K562 (cell line): ENCODE measurements around the gene NRCAM.

ENCODE experiments used
- SMARCC2 ChIP-seq: fragments of 450-650 bp; IDR thresholded peaks from 2 replicates; pipeline ENCODE4 v1.6.1; 2017; ENCODE audit warnings: antibody characterized with exemption, moderate library complexity, mild to moderate bottlenecking, low read depth
- ZNF586 ChIP-seq: fragments of 450-650 bp; formaldehyde crosslinking; conservative IDR thresholded peaks from 2 replicates; pipeline ENCODE4 v1.4.0; 2020; ENCODE audit warnings: mild to moderate bottlenecking, moderate library complexity
- TF ChIP-seq, protein P1 (sequence below), 3 experiments: IDR thresholded peaks in 2 of 3; conservative IDR thresholded peaks in 1 of 3; 2 replicates each; pipeline ENCODE4 v1.5.1; 2011 to 2012; ENCODE audit warnings: low read length in 3 of 3, mild to moderate bottlenecking in 3 of 3, control low read depth in 2 of 3, improper control_type of control experiment in 1 of 3, inconsistent platforms in 1 of 3, low read depth in 1 of 3, mixed read lengths in 1 of 3, moderate library complexity in 1 of 3; ENCODE audit not compliant: insufficient read depth in 2 of 3

- TF ChIP-seq, protein P1, sequence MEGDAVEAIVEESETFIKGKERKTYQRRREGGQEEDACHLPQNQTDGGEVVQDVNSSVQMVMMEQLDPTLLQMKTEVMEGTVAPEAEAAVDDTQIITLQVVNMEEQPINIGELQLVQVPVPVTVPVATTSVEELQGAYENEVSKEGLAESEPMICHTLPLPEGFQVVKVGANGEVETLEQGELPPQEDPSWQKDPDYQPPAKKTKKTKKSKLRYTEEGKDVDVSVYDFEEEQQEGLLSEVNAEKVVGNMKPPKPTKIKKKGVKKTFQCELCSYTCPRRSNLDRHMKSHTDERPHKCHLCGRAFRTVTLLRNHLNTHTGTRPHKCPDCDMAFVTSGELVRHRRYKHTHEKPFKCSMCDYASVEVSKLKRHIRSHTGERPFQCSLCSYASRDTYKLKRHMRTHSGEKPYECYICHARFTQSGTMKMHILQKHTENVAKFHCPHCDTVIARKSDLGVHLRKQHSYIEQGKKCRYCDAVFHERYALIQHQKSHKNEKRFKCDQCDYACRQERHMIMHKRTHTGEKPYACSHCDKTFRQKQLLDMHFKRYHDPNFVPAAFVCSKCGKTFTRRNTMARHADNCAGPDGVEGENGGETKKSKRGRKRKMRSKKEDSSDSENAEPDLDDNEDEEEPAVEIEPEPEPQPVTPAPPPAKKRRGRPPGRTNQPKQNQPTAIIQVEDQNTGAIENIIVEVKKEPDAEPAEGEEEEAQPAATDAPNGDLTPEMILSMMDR (IDR thresholded peaks at IDR 0.05 in 2 of 3, conservative IDR thresholded peaks at IDR 0.05 in 1 of 3; ENCODE audit: insufficient read depth in 2 of 3, low read depth in 1 of 3, low read length in 3 of 3) = no peak
- TF ChIP-seq SMARCC2 = no peak
- no peak for TF ChIP-seq ZNF586 (CRISPR knock-in tag)
Observed at GRCh38 chr7:108479118-108479517, 22.9 kb upstream of the NRCAM start.
